Effector memory CD4-positive, alpha-beta T cell (primary cell): ENCODE data around the gene TREML1.

ENCODE experiments used
- DNase-seq, 3 donors: peaks; one replicate each; pipeline ENCODE4 v3.0.0-alpha.2; 2020
- H3K27ac ChIP-seq: 2 replicates; pipeline ENCODE4 v1.7.0; 2013; ENCODE audit warnings: mild to moderate bottlenecking, low read length, moderate library complexity; ENCODE audit not compliant: insufficient read depth, poor library complexity, severe bottlenecking
- H3K27me3 ChIP-seq: replicated peaks from 2 replicates; pipeline ENCODE4 v1.7.0; 2013; ENCODE audit warnings: mild to moderate bottlenecking, low read length; ENCODE audit not compliant: insufficient read depth, control insufficient read depth, poor library complexity, severe bottlenecking
- H3K36me3 ChIP-seq: 2 replicates; pipeline ENCODE4 v1.7.0; 2013; ENCODE audit warnings: mild to moderate bottlenecking, low read length, moderate library complexity; ENCODE audit not compliant: control insufficient read depth, insufficient read depth
- H3K4me1 ChIP-seq: 2 replicates; pipeline ENCODE4 v1.7.0; 2013; ENCODE audit warnings: low read length, mild to moderate bottlenecking; ENCODE audit not compliant: control insufficient read depth, insufficient read depth, poor library complexity, severe bottlenecking
- H3K4me3 ChIP-seq: 2 replicates; pipeline ENCODE4 v1.7.0; 2013; ENCODE audit warnings: low read length, low read depth, mild to moderate bottlenecking; ENCODE audit not compliant: insufficient read depth, poor library complexity, severe bottlenecking
- H3K9me3 ChIP-seq: 2 replicates; pipeline ENCODE4 v1.7.0; 2013; ENCODE audit warnings: mild to moderate bottlenecking, low read length, moderate library complexity; ENCODE audit not compliant: control insufficient read depth

TREML1 gene

DNA sequence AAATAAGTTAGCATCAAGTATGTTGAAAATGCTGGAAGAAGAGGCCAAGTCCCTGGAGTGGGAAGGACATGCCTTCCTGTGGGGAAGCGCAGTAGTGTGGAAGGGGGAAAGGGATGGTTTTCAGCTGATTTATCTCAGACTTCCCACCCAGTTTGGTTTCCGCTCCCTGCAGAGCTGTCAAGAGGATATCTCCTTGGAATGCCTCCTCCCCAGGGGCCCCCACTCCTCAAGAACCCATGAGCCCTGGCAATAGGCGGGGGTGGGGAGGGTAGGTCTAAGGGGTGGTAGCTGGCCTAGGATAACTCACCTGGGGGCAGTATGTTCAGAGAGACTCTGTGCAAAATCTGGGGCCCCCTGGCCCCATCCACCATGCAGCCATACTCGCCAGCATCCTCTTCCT is 696 bp downstream of the TREML1 start:
- H3K9me3 ChIP-seq: no peaks in the 10 kb centered on the region
- H3K27me3 ChIP-seq: no peaks in the 10 kb centered on the region
- no peaks in the 10 kb centered on the region for H3K4me1 ChIP-seq
- DNase-seq: no peak
- H3K4me3 ChIP-seq: no peak overlapping the region
- no peak overlapping the region for H3K27ac ChIP-seq
- no peaks in the 10 kb centered on the region for H3K36me3 ChIP-seq

GRCh38 chr6:41150671-41151070 is 3.5 kb downstream of the TREML1 start:
- Histone ChIP-seq H3K4me3 (no peak overlapping the region), H3K27me3 (no peaks in the 10 kb centered on the region), H3K9me3 (no peaks in the 10 kb centered on the region), H3K36me3 (no peaks in the 10 kb centered on the region), H3K27ac (no peak overlapping the region), H3K4me1 (peaks cover 7% of the 10 kb centered on the region)
- DNase-seq: no peak

DNA sequence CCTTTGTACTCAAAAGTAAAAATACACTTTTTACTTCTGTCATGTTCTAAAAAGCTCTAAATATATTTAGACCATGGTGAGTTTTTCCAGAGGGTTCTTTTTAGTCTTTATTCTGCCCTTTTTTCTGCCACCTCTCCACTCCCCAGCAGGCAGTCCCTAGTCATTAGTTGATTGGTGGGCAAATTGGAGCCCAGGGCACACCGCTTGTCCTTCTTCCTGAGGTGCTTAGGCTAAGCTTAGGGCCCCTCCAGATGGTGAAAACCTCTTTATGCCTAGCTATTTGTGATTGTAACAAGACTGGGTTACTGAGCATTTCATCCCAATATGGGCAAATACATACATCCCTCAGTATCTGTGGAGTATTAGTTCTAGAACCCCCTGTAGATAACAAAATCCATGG is 6.2 kb downstream of the TREML1 start:
- no peak for DNase-seq
- Histone ChIP-seq H3K27ac (no peak overlapping the region), H3K9me3 (no peaks in the 10 kb centered on the region), H3K27me3 (no peaks in the 10 kb centered on the region), H3K36me3 (no peaks in the 10 kb centered on the region), H3K4me1 (peaks cover 7% of the 10 kb centered on the region), H3K4me3 (no peak overlapping the region)

DNA sequence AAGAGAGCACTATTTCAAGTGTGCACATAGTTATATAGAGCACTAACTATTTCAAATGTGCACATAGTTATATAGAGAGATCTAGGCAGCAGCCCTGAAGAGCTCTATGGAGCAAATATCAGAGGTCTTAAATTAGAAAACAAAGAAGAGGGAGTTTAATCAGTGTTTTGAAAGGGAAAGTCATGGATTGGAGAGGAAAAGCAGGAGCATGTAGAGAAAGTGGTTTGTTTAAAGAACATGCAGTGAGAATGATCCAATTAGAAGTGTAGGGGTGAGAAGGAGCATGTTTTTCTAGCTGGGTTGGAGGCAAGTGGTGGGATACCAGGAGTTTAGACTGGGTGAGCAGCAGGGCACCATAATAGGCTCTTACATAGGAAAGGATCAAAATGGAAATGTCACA is 17.2 kb downstream of the TREML1 start:
- no peak overlapping the region for H3K4me3 ChIP-seq
- no peak overlapping the region for H3K27ac ChIP-seq
- peaks cover 3% of the 10 kb centered on the region for H3K36me3 ChIP-seq

DNA sequence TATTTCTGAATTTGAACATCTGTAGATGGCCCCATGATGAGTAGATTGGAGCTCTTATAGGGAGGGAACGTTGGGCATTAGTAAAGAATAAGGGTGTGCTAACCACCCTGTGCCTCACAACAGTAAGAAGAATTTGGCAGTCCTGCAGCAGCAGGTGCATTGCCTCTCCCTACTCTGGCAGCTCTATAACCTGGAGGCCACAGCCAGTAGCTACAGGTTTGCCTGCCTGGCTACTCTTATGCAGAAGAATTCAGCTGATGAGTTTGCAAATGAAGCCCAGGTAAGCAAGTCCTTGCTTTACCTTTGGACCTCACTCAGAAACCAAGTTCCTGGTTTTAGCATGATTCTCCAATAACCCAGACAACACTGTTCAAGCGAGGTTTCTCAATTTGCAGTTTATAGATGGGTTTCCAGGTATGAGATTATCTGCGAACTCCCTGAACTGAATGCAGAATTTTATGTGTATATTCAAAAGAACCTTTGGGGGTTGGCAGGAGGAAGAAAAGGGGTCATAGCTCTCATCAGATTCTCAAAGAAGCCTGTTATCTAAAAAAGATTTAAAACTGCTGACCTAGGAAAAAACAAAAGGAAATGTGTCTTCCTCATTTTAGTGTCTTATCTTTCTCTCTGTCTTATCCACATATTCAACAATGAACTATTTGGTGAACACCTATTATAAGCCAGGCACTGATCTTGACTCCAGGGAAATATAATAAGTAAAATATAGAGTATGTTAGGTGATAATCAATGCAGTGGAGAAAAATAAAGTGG is 18.9 kb downstream of the TREML1 start:
- Histone ChIP-seq H3K4me3 (no peak overlapping the region), H3K27me3 (no peaks in the 10 kb centered on the region), H3K27ac (no peak overlapping the region), H3K36me3 (peaks cover 3% of the 10 kb centered on the region), H3K9me3 (no peaks in the 10 kb centered on the region), H3K4me1 (no peaks in the 10 kb centered on the region)
- DNase-seq: no peak

More for the DNA sequence above, 17.2 kb downstream of the TREML1 start:
- Histone ChIP-seq H3K27me3 (no peaks in the 10 kb centered on the region), H3K9me3 (no peaks in the 10 kb centered on the region), H3K4me1 (no peaks in the 10 kb centered on the region)
- no peak for DNase-seq

GRCh38 chr6:41132254-41132653 is 21.9 kb downstream of the TREML1 start:
- Histone ChIP-seq H3K4me1 (no peaks in the 10 kb centered on the region), H3K27ac (no peak overlapping the region), H3K9me3 (no peaks in the 10 kb centered on the region), H3K27me3 (no peaks in the 10 kb centered on the region), H3K36me3 (peaks cover 3% of the 10 kb centered on the region), H3K4me3 (no peak overlapping the region)
- no peak for DNase-seq

GRCh38 chr6:41125282-41125681 is 28.9 kb downstream of the TREML1 start:
- Histone ChIP-seq H3K27ac (no peak overlapping the region), H3K4me1 (no peaks in the 10 kb centered on the region), H3K36me3 (peaks cover 3% of the 10 kb centered on the region), H3K9me3 (no peaks in the 10 kb centered on the region), H3K27me3 (no peaks in the 10 kb centered on the region), H3K4me3 (no peak overlapping the region)
- no peak for DNase-seq

- H3K27ac ChIP-seq: no peak overlapping the region
- H3K27me3 ChIP-seq: no peaks in the 10 kb centered on the region
- H3K9me3 ChIP-seq: no peaks in the 10 kb centered on the region
- no peak overlapping the region for H3K4me3 ChIP-seq
- H3K36me3 ChIP-seq: peaks cover 3% of the 10 kb centered on the region
- DNase-seq: no peak
- H3K4me1 ChIP-seq: no peaks in the 10 kb centered on the region
Measured at GRCh38 chr6:41122918-41123317, 31.2 kb downstream of the TREML1 start.

GRCh38 chr6:41122373-41122772 is 31.8 kb downstream of the TREML1 start:
- H3K4me1 ChIP-seq: no peaks in the 10 kb centered on the region
- no peak overlapping the region for H3K27ac ChIP-seq
- no peaks in the 10 kb centered on the region for H3K9me3 ChIP-seq
- H3K27me3 ChIP-seq: no peaks in the 10 kb centered on the region
- H3K4me3 ChIP-seq: no peak overlapping the region
- no peak for DNase-seq
- peaks cover 3% of the 10 kb centered on the region for H3K36me3 ChIP-seq

- H3K9me3 ChIP-seq: no peaks in the 10 kb centered on the region
- no peaks in the 10 kb centered on the region for H3K27me3 ChIP-seq
- no peak for DNase-seq
- no peak overlapping the region for H3K4me3 ChIP-seq
- no peak overlapping the region for H3K27ac ChIP-seq
- peaks cover 3% of the 10 kb centered on the region for H3K36me3 ChIP-seq
- no peaks in the 10 kb centered on the region for H3K4me1 ChIP-seq
Measured at GRCh38 chr6:41120058-41120457, 34.1 kb downstream of the TREML1 start.
